Progenitor cell of endocrine pancreas (in vitro differentiated cells): Measurements from ENCODE around the gene FAM72C. TPM values are rescaled to one million over a fixed set of nuclear protein-coding genes. Genes with fewer than 3 reads are reported as not detected.
"Not testable (repeated sequence)": the region's sequence is repeated elsewhere in the genome, so short reads cannot be mapped to it uniquely, and the experiment has no call there.

Experiments used
- DNase-seq: peaks from one replicate; pipeline ENCODE4 v3.0.0; 2021; ENCODE audit warnings: low spot score; ENCODE audit not compliant: unreplicated experiment
- H3K27ac Mint-ChIP-seq: 2 replicates; pipeline ENCODE4 v1.8.0; 2021; ENCODE audit warnings: mild to moderate bottlenecking, moderate library complexity, mixed read lengths
- H3K27me3 Mint-ChIP-seq: 2 replicates; pipeline ENCODE4 v1.8.0; 2021; ENCODE audit warnings: mixed read lengths
- H3K36me3 Mint-ChIP-seq: 2 replicates; pipeline ENCODE4 v1.8.0; 2022; ENCODE audit warnings: mixed read lengths; ENCODE audit not compliant: insufficient read depth
- H3K4me1 Mint-ChIP-seq: 2 replicates; pipeline ENCODE4 v1.8.0; 2021; ENCODE audit warnings: low read depth, mixed read lengths
- H3K4me3 Mint-ChIP-seq: 2 replicates; pipeline ENCODE4 v1.8.0; 2021; ENCODE audit warnings: low read depth, mild to moderate bottlenecking, moderate library complexity, mixed read lengths
- H3K9me3 Mint-ChIP-seq: 2 replicates; pipeline ENCODE4 v1.8.0; 2021; ENCODE audit warnings: low read depth, mixed read lengths
- long read RNA-seq: library from polyadenylated mRNA; unstranded; transcript quantifications from one replicate; pipeline ENCODE4 v2.0.0, GENCODE V29; 2020
- total RNA-seq: library from RNA; stranded (reverse); gene quantifications from 2 replicates; pipeline ENCODE4 v1.2.1, GENCODE V29; 2021

Gene FAM72C
- total RNA-seq, result 0.62 and 2.0 TPM in 2 replicates
- long read RNA-seq, partial matches to known transcripts, result 0 of 2 reads
- long read RNA-seq, other reads (novel, unspliced or antisense), result 1 of 2 reads

- H3K4me1 Mint-ChIP-seq, H3K27ac Mint-ChIP-seq, H3K27me3 Mint-ChIP-seq, H3K36me3 Mint-ChIP-seq, H3K4me3 Mint-ChIP-seq, H3K9me3 Mint-ChIP-seq, DNase-seq: not testable (repeated sequence)
These were observed at the start of gene FAM72C for GRCh38 chr1:143971924-143972700. Gene FAM72C, minus strand, starts transcription at chr1:143971986. Its CDS starts 845 bp downstream, at chr1:143971141.

DNA sequence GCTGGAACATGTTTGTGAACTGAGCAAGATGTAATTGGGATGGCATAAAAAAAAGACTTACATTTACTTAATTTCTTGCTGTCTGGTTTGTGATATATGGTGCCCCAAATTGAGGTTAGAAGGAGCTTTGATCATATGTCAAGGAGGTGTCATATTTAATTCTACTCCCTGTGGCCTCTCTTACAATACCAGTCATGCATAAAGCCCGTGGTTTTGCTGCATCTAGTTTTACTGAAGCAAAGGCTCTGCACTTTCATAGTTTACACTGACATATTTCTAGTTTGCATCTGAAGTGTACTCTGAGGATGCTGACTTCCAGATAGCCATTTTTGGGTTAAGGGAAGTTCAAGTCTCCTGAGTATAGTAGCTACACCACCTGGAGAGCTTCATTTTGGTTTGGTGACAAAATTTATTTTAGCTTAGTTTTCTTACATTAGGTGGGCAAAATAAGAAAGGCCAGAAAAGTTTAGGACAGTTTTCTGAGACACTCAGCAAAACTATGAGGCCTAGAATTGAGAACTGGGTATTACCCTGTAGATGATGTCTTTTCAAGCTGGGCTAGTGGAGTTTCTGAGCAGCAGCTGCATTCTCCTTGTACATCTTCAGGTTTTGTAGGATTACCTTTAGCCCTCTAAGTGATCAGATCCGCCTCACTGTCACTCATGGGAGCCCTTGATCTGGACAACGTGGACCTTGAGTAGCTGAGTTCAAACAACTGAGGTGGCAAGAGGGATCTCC is 48.4 kb upstream of the FAM72C start:
- H3K4me3 Mint-ChIP-seq, H3K27me3 Mint-ChIP-seq, H3K9me3 Mint-ChIP-seq, H3K27ac Mint-ChIP-seq, H3K4me1 Mint-ChIP-seq, H3K36me3 Mint-ChIP-seq, DNase-seq: not testable (repeated sequence)

DNA sequence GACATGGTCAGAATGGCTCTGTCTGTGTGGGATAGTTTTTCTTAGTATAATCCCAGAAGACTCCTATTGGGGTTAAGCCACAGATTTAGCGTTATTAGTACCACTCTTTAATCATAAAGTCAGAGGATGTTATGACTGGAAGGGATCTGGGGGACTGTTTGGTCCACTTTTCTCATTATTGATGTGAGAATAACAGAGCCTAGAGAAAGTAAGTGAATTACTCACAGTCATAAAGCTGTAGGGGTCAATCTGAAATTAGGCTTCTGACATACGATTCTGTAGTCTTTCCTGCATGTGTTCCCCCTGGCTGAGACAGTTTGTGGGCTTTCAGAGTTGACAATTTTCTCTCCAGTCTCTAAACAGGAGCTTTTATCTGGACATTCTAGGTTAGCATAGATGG is 47.3 kb upstream of the FAM72C start:
- not testable (repeated sequence) for H3K27ac Mint-ChIP-seq, H3K4me3 Mint-ChIP-seq, H3K36me3 Mint-ChIP-seq, DNase-seq, H3K27me3 Mint-ChIP-seq, H3K4me1 Mint-ChIP-seq, H3K9me3 Mint-ChIP-seq

DNA sequence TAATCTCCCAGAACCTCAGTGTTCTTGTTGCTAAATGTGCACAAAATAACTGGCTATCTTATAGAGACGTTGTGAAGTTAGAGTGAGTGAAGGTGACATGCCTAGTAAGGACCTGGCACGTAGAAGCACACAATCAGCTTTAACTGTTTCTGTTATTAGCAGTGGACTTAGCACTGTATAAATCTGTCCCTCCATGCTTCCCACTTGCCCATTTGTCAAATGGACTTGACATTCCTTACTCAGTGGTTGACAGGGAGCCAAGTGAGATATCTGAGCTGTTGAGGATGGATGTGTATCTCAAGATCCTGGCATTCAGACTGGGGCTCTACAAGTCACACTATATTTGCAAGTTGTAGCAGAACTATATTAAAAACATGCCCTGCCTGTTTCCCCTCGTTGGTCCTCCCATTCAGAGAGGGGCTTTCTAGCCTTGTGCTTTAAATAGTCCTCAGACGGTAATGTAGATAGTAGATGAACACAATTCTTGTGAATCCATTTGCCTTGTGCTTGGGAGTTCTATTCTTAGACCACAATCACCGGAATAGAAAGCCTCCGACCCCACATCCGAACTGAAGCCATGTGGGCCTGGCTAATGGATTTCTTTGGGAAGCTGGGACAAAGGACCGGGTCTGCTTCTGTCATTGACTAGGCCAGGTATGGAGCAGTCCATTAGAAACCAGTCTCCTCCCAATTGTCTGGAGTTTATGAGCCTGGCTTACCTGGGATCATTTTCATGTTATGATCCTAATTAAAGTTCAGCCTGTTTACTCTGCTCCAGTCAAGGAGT is 43.6 kb upstream of the FAM72C start:
- H3K4me3 Mint-ChIP-seq, H3K4me1 Mint-ChIP-seq, H3K27me3 Mint-ChIP-seq, H3K9me3 Mint-ChIP-seq, DNase-seq, H3K27ac Mint-ChIP-seq, H3K36me3 Mint-ChIP-seq: not testable (repeated sequence)

GRCh38 chr1:144014528-144014927 is 42.7 kb upstream of the FAM72C start:
- H3K27ac Mint-ChIP-seq, DNase-seq, H3K27me3 Mint-ChIP-seq, H3K4me3 Mint-ChIP-seq, H3K4me1 Mint-ChIP-seq, H3K36me3 Mint-ChIP-seq, H3K9me3 Mint-ChIP-seq: not testable (repeated sequence)

GRCh38 chr1:144014121-144014520 is 42.3 kb upstream of the FAM72C start:
- H3K4me1 Mint-ChIP-seq, H3K27me3 Mint-ChIP-seq, H3K9me3 Mint-ChIP-seq, H3K27ac Mint-ChIP-seq, H3K4me3 Mint-ChIP-seq, H3K36me3 Mint-ChIP-seq, DNase-seq: not testable (repeated sequence)

DNA sequence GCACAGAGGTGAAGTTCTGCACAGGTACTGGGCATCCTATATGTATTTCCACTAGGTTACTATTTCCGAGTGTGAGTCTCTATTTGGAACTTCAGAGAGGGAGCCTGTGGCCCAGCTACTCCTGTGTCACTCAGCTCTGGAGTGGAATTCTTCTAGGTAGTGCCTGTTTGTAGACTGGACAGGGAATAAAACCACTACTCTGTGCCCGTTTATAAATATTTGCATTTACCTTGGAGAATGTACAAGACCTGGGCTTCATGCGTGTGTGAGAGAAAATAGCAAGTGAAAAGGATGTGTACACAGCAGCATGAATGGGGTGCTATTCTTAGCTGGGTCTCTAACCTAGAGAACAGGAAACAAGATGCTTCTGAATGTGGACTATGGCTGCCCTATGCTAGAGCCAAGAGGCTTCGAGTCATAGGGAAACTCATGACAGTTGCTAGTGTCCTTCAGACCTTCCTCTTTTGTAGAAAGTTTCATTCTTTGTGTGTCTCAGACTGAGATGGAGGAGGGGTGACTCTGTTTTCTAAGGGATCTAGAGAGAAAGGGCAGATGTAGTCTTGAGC is 40.5 kb upstream of the FAM72C start:
- not testable (repeated sequence) for H3K4me3 Mint-ChIP-seq, H3K27me3 Mint-ChIP-seq, H3K9me3 Mint-ChIP-seq, H3K4me1 Mint-ChIP-seq, H3K36me3 Mint-ChIP-seq, H3K27ac Mint-ChIP-seq, DNase-seq

GRCh38 chr1:144009410-144009809 is 37.6 kb upstream of the FAM72C start:
- not testable (repeated sequence) for H3K9me3 Mint-ChIP-seq, H3K4me1 Mint-ChIP-seq, H3K36me3 Mint-ChIP-seq, H3K27me3 Mint-ChIP-seq, H3K4me3 Mint-ChIP-seq, H3K27ac Mint-ChIP-seq, DNase-seq

GRCh38 chr1:144004259-144004658 is 32.5 kb upstream of the FAM72C start:
- not testable (repeated sequence) for H3K36me3 Mint-ChIP-seq, DNase-seq, H3K27me3 Mint-ChIP-seq, H3K9me3 Mint-ChIP-seq, H3K27ac Mint-ChIP-seq, H3K4me3 Mint-ChIP-seq, H3K4me1 Mint-ChIP-seq

DNA sequence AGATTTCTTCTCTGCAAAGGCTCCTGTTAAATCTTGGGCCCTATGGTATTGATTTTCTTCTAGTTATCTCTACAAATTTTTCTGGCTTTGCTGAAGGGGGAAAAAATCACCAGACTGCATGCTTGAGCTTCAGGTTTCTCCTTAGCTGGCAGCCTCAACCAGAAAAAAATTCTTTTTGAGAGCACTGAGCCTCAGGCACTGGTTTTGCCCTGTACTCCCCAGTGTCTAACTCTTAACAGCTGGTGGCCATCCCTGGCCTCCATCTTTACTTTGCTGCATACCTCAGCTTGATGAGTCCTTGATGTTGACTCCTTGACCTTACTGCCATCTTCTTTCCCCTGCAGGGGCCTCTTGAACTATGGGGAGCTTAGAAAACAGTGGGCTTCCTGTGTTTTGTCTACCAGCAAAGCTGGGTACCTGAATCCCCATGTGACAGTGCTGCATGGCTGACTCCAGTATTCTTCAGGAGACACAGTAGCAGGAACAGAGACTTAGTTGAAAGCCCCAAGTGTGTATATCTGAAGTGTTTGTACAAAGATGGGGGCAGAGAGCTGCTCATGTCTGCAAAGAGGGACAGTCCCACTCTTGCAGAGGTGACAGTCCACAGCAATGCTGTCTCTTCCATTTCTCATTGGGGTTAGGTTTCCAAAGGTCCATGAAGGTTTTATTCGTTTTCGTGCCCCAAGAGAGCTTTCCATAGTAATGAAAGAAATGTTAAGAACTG is 31.7 kb upstream of the FAM72C start:
- not testable (repeated sequence) for DNase-seq, H3K9me3 Mint-ChIP-seq, H3K27ac Mint-ChIP-seq, H3K4me1 Mint-ChIP-seq, H3K27me3 Mint-ChIP-seq, H3K4me3 Mint-ChIP-seq, H3K36me3 Mint-ChIP-seq

DNA sequence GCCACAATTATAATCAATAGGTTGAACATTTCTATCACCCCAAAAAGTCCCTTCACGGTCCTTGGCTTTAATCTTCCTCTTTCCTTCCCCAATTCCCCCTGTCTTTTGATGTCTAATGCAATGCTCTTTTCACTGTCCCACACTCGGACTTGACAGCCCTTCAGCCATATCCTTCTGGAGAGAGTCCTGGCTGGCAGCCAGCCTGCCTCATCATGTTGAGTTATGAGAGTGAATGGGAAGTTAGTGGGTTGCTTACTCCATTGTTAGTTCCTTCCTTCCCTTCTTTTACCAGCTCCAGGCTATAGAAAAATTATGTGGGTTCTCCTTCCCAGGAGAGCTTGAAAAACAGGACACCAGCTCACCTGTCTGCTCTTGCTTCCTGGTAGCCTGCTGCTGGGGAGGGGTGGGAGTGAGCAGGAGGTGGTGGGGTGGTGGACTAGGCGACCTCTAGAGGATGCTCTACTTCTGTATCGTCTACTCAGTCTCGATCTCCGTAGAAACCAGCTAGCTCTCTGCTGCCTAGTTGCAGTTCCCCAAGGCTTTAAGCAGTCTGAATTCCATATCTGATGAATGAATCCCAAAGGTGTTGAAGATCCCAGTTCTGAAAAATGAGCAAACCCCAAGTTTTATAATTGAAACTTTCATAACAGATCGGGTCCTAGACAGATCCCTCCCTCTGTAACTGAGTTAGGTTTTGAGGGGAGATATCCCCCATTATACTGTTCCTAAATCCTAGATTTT is 30.5 kb upstream of the FAM72C start:
- not testable (repeated sequence) for H3K27ac Mint-ChIP-seq, H3K36me3 Mint-ChIP-seq, H3K27me3 Mint-ChIP-seq, DNase-seq, H3K9me3 Mint-ChIP-seq, H3K4me1 Mint-ChIP-seq, H3K4me3 Mint-ChIP-seq

- H3K27me3 Mint-ChIP-seq, DNase-seq, H3K4me1 Mint-ChIP-seq, H3K27ac Mint-ChIP-seq, H3K9me3 Mint-ChIP-seq, H3K4me3 Mint-ChIP-seq, H3K36me3 Mint-ChIP-seq: not testable (repeated sequence)
These were observed 29.3 kb upstream of the FAM72C start for GRCh38 chr1:144001077-144001476.
